Lower leg skin (tissue), 4 donors: Measurements from ENCODE around the gene ZNF480. TPM values are rescaled to one million over a fixed set of nuclear protein-coding genes. Genes with fewer than 3 reads are reported as not detected.
A peak's percentile ranks its signal among the peaks of the same experiment; 100 is the strongest.

ENCODE experiments used
- DNase-seq, 2 donors: peaks; one replicate each; pipeline ENCODE4 v3.0.0-alpha.2; 2019; ENCODE audit warnings: low spot score in 2 of 2
- H3K4me3 ChIP-seq: fragments of 200-600 bp; sonication (generic); 2 replicates; pipeline ENCODE4 v1.5.1; 2017; ENCODE audit warnings: mild to moderate bottlenecking, low read depth; ENCODE audit not compliant: poor library complexity, severe bottlenecking
- POLR2A ChIP-seq, 2 donors: fragments of 450-650 bp; IDR thresholded peaks; one replicate each; pipeline ENCODE4 v1.6.1; 2016 to 2017; ENCODE audit warnings: antibody characterized with exemption in 2 of 2, mild to moderate bottlenecking in 1 of 2, moderate library complexity in 1 of 2
- WGBS, 2 donors: methylation state at CpG; one replicate each; pipeline ENCODE4 v1.1.5; 2018; 5-methylcytosine and 5-hydroxymethylcytosine counted together
- intact Hi-C: fragments of 100-400 bp; cut with DNase I; formaldehyde crosslinking; loops from one replicate; pipeline ENCODE4 v1.15.0; 2023; ENCODE audit warnings: low total_unique reads
- total RNA-seq, 4 donors: library from RNA; depleted of rRNA; stranded (reverse); fragments of >200 nt; gene quantifications; one replicate each; pipeline ENCODE4 v1.1.0, GENCODE V29; 2016
- TF ChIP-seq, protein P1 (sequence below), 3 donors: fragments of 450-650 bp; IDR thresholded peaks; one replicate each; pipeline ENCODE4 v1.5.1; 2016; ENCODE audit warnings: antibody characterized with exemption in 3 of 3, mild to moderate bottlenecking in 3 of 3, moderate library complexity in 2 of 3

Gene ZNF480
- total RNA-seq, 4 donors from 2014 or later: 2.8 to 6.2 (median 5.7) TPM

DNA sequence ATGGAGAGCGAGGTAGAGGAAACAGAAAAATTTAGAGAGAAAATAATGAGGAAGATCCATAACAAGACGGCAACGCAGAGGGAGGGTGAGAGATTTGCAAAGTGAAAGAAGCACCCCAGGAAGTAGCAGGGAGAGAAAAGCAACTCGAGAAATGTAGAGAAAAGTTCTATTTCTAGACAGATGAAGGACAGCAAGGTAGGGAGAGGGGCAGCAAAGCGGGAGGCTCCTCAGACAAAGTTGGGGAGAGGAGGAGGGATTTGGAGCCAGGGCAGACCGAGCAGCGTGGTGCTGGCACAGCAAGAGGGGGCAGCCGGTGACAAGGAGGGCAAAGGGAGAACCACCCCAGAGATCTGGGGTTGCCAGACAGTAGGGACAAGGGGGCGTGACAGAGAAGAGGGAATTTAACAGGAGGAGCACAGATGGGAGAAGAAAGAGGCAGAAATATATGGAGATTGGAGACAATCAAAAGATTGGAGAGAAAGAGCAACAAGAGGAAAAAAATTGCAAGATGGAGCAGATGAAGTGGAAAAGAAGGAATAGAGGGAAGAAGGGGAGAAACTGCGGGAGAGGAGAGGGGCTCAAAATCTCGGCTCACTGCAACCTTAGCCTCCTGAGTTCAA, 26.6 kb upstream of the ZNF480 start:
- intact Hi-C loops: no loop called here
- TF ChIP-seq, protein P1, sequence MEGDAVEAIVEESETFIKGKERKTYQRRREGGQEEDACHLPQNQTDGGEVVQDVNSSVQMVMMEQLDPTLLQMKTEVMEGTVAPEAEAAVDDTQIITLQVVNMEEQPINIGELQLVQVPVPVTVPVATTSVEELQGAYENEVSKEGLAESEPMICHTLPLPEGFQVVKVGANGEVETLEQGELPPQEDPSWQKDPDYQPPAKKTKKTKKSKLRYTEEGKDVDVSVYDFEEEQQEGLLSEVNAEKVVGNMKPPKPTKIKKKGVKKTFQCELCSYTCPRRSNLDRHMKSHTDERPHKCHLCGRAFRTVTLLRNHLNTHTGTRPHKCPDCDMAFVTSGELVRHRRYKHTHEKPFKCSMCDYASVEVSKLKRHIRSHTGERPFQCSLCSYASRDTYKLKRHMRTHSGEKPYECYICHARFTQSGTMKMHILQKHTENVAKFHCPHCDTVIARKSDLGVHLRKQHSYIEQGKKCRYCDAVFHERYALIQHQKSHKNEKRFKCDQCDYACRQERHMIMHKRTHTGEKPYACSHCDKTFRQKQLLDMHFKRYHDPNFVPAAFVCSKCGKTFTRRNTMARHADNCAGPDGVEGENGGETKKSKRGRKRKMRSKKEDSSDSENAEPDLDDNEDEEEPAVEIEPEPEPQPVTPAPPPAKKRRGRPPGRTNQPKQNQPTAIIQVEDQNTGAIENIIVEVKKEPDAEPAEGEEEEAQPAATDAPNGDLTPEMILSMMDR (IDR thresholded peaks at IDR 0.05): no peak
- TF ChIP-seq POLR2A (IDR thresholded peaks at IDR 0.05): no peak
- 8 to 9% methylated on average over 11 of the region's 11 CpGs for WGBS, 2 donors
- peak overlapping the region; percentile 99 for H3K4me3 ChIP-seq
- DNase-seq: no peak

DNA sequence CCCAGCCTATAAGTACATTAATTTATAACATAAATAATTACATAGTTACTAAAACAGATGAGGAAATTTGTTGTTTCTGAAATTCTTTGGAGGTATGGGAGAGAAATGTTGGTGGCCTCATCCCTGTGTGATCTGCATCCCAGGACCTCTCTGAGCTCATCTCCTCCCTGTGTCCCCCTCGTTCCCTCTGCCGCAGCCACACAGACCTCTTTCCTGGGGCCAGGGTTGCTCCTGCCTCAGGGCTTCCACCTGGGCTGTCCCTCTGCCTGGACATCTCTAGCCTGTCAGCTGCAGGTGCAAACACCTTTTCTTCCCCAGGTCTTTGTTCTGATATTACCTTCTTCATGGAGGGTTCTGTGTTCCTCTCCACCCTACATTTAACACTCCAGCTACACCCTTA, 23.7 kb upstream of the ZNF480 start:
- peak in 1 of 2 donors; percentile 75 for DNase-seq
- intact Hi-C loops: no loop called here
- H3K4me3 ChIP-seq: no peak overlapping the region
- WGBS, 2 donors: 93 to 100% methylated on average over 2 of the region's 2 CpGs
- TF ChIP-seq POLR2A (IDR thresholded peaks at IDR 0.05): no peak
- TF ChIP-seq, protein P1 (IDR thresholded peaks at IDR 0.05): no peak

DNA sequence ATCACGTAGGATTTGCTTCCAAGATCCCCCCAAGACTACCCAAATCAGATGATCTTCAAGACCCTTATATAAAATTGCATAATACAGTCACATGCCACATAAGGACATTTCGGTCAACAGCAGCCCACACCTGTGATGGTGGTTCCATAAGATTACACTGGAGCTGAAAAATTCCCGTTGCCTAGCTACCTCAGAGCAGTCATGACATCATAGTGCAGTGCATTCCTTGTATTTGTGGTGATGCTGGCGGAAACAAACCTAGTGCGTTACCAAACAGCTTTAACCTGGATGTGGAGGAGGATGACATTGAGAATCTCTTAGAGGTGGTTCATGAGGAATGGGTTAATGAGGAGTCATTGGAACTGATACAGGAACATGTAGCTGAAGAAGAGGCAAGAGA, 22.8 kb upstream of the ZNF480 start:
- 82 to 95% methylated on average over 5 of the region's 5 CpGs for WGBS, 2 donors
- TF ChIP-seq, protein P1 (IDR thresholded peaks at IDR 0.05): no peak
- TF ChIP-seq POLR2A (IDR thresholded peaks at IDR 0.05): no peak
- DNase-seq: peak in 1 of 2 donors; percentile 21
- H3K4me3 ChIP-seq: no peak overlapping the region
- intact Hi-C loops: no loop called here

DNA sequence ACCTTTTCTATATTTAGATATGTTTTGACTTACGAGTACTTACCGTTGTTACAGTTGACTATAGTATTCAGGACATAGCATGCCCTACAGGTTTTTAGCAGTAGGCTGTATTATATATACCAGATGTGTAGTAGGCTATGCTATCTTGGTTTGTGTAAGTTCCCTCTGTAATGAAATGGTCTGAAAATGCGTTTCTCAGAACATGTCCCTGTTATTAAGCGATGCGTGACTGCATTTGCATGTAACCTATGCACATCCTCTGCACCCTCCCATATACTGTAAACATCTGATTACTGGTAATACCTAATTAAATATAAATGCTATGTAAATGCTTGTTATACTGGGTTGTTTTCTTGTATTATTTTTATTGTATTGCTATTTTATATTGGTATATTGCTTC, 21.0 kb upstream of the ZNF480 start:
- DNase-seq: no peak
- WGBS, 2 donors: 79 to 87% methylated on average over 5 of the region's 5 CpGs
- no peak for TF ChIP-seq POLR2A (IDR thresholded peaks at IDR 0.05)
- TF ChIP-seq, protein P1 (IDR thresholded peaks at IDR 0.05): no peak
- intact Hi-C loops: no loop called here
- no peak overlapping the region for H3K4me3 ChIP-seq

DNA sequence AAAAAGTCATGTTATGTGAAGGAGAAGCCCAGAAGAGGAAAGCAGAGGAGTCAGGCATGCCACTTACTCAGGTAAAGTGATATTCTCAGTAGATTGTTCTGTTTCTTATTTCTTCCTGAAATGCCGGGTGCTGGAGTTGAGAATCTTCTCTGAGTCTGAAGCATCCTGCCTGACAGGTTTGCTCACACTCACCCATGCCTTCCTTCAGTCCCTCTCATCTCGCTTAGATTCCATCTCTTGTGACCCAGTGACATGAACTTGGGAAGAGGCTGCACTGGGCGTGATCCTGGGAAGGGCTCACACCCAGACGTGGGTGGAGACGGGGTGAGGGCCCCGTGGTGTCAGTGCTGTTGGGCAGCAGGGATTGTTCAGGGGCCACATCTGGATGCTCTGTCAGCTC, 19.5 kb upstream of the ZNF480 start:
- TF ChIP-seq, protein P1 (IDR thresholded peaks at IDR 0.05): no peak
- TF ChIP-seq POLR2A (IDR thresholded peaks at IDR 0.05): no peak
- WGBS, 2 donors: 69 to 85% methylated on average over 6 of the region's 6 CpGs
- intact Hi-C loops: no loop called here
- H3K4me3 ChIP-seq: no peak overlapping the region
- peak in 1 of 2 donors; percentile 45 for DNase-seq

DNA sequence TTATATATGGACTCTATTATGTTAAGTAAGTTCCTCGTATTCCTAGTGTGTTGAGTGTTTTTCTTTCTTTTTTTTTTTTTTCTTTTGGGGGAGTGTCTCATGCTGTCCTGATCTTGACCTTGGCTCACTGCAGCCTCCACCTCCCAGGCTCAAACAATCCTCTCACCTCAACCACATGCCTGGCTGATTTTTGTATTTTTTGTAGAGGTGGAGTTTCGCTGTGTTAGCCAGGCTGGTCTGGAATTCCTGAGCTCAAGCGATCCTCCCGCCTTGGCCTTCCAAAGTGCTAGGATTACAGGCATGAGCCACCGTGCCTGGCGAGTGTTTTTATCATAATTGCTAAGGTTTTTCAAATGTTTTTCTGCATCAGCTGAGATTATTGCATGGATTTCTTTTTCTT, 10.7 kb upstream of the ZNF480 start:
- no peak for DNase-seq
- H3K4me3 ChIP-seq: no peak overlapping the region
- TF ChIP-seq POLR2A (IDR thresholded peaks at IDR 0.05): no peak
- TF ChIP-seq, protein P1 (IDR thresholded peaks at IDR 0.05): no peak
- 93 to 97% methylated on average over 6 of the region's 6 CpGs for WGBS, 2 donors
- intact Hi-C loops: no loop called here
